GF-D8 (cell line): ENCODE measurements around the gene ZBTB39.
"Not testable (repeated sequence)": the region's sequence is repeated elsewhere in the genome, so short reads cannot be mapped to it uniquely, and the experiment has no call there.

Experiments used
- DNase-seq: peaks from one replicate; lab custom pipeline; 2025; lab: John Stamatoyannopoulos, UW

Gene ZBTB39

GRCh38 chr12:57005980-57006808 lies at the start of gene ZBTB39:
TSS of gene ZBTB39 (minus strand) at chr12:57006546. CDS start at chr12:57004917, 1,629 bp downstream.
- DNase-seq: no peak

GRCh38 chr12:57055824-57056223 lies 49.5 kb upstream of the ZBTB39 start:
- DNase-seq: no peak

- not testable (repeated sequence) for DNase-seq
These were observed 47.6 kb upstream of the ZBTB39 start for GRCh38 chr12:57053901-57054300.

- not testable (repeated sequence) for DNase-seq
These were observed 46.8 kb upstream of the ZBTB39 start for GRCh38 chr12:57053146-57053545.

GRCh38 chr12:57051011-57051410 lies 44.7 kb upstream of the ZBTB39 start:
- no peak for DNase-seq

- no peak for DNase-seq
These were observed 43.5 kb upstream of the ZBTB39 start, which contains the start of gene MYO1A for GRCh38 chr12:57049890-57050289. TSS of gene MYO1A (minus strand) at chr12:57050129. CDS start at chr12:57048323, 1,806 bp downstream.

GRCh38 chr12:57049119-57049446 lies 42.7 kb upstream of the ZBTB39 start:
- DNase-seq: no peak

- no peak for DNase-seq
These were observed 42.2 kb upstream of the ZBTB39 start for GRCh38 chr12:57048423-57049118.

- no peak for DNase-seq
These were observed 41.6 kb upstream of the ZBTB39 start for GRCh38 chr12:57047981-57048380.

- DNase-seq: peak; percentile 10
These were observed 40.9 kb upstream of the ZBTB39 start for GRCh38 chr12:57046947-57047890.

- DNase-seq: no peak
These were observed 39.9 kb upstream of the ZBTB39 start for GRCh38 chr12:57046086-57046791.

GRCh38 chr12:57044889-57045288 lies 38.5 kb upstream of the ZBTB39 start:
- no peak for DNase-seq

- no peak for DNase-seq
These were observed 38.1 kb upstream of the ZBTB39 start for GRCh38 chr12:57044468-57044867.

GRCh38 chr12:57042695-57043094 lies 36.3 kb upstream of the ZBTB39 start:
- no peak for DNase-seq

- DNase-seq: no peak
These were observed 34.4 kb upstream of the ZBTB39 start for GRCh38 chr12:57040750-57041149.

- no peak for DNase-seq
These were observed 33.9 kb upstream of the ZBTB39 start for GRCh38 chr12:57040211-57040610.

- no peak for DNase-seq
These were observed 32.9 kb upstream of the ZBTB39 start for GRCh38 chr12:57039016-57039798.

GRCh38 chr12:57037264-57037663 lies 30.9 kb upstream of the ZBTB39 start:
- DNase-seq: no peak

GRCh38 chr12:57033431-57033830 lies 27.1 kb upstream of the ZBTB39 start:
- no peak for DNase-seq

GRCh38 chr12:57031789-57032188 lies 25.4 kb upstream of the ZBTB39 start:
- DNase-seq: no peak
